Calu3 (cell line): ENCODE results near the gene NPHP3. TPM values are rescaled to one million over a fixed set of nuclear protein-coding genes. Genes with fewer than 3 reads are reported as not detected.

Experiments
- BruUV-seq: library from RNA; stranded (reverse); fragments of 400-500 nt; replicated peaks from 2 replicates; lab custom pipeline; 2021; lab: Mats Ljungman, UMichigan
- CTCF ChIA-PET: fragments of 300-600 bp; sonication (Branson Sonifier 250); formaldehyde crosslinking; loops from one replicate; lab custom pipeline; 2022; ENCODE audit warnings: antibody characterized with exemption; lab: Charles Lee
- DNase-seq: peaks from one replicate; pipeline ENCODE4 v3.0.0; 2022
- H3K27ac Mint-ChIP-seq: one replicate; pipeline ENCODE4 v1.8.0; 2022; ENCODE audit warnings: mixed read lengths; ENCODE audit not compliant: unreplicated experiment
- H3K27me3 Mint-ChIP-seq: one replicate; pipeline ENCODE4 v1.8.0; 2022; ENCODE audit warnings: mixed read lengths; ENCODE audit not compliant: unreplicated experiment
- H3K36me3 Mint-ChIP-seq: one replicate; pipeline ENCODE4 v1.8.0; 2022; ENCODE audit warnings: mild to moderate bottlenecking, moderate library complexity, mixed read lengths; ENCODE audit not compliant: insufficient read depth, unreplicated experiment
- H3K4me1 Mint-ChIP-seq: one replicate; pipeline ENCODE4 v1.8.0; 2022; ENCODE audit warnings: mild to moderate bottlenecking, low read depth, mixed read lengths; ENCODE audit not compliant: unreplicated experiment
- H3K4me3 Mint-ChIP-seq: one replicate; pipeline ENCODE4 v1.8.0; 2022; ENCODE audit warnings: mild to moderate bottlenecking, low read depth, moderate library complexity, mixed read lengths; ENCODE audit not compliant: unreplicated experiment
- H3K9me3 Mint-ChIP-seq: one replicate; pipeline ENCODE4 v1.8.0; 2022; ENCODE audit warnings: low read depth, mixed read lengths; ENCODE audit not compliant: unreplicated experiment
- CTCF ChIP-seq: fragments of 200-600 bp; IDR thresholded peaks from one replicate; pipeline ENCODE4 v1.8.0; 2022; ENCODE audit warnings: antibody characterized with exemption; ENCODE audit not compliant: unreplicated experiment
- intact Hi-C: fragments of 100-400 bp; cut with micrococcal nuclease; formaldehyde crosslinking; loops from one replicate; pipeline ENCODE4 v1.10.0; 2022; ENCODE audit not compliant: unreplicated experiment
- total RNA-seq: library from RNA; stranded (reverse); gene quantifications from 2 replicates; pipeline ENCODE4 v1.2.3, GENCODE V29; 2022

Gene NPHP3
- total RNA-seq, 1 experiment from 2014 or later: 40.3 TPM

GRCh38 chr3:132660811-132661070, 61.5 kb downstream of the NPHP3 start:
- H3K27me3 Mint-ChIP-seq: no peaks in the 10 kb centered on the region
- no peak for TF ChIP-seq CTCF
- intact Hi-C loops: no loop called here
- no peaks in the 10 kb centered on the region for H3K9me3 Mint-ChIP-seq
- peak overlapping the region; percentile 97 for H3K4me3 Mint-ChIP-seq
- no peak for DNase-seq
- H3K4me1 Mint-ChIP-seq: peaks cover 36% of the 10 kb centered on the region
- CTCF ChIA-PET: interaction anchor here (0.7 to 1.5 kb wide), 4 partner anchors 17 to 111 kb away, joined by 3 read pairs; no protein-coding TSS in a partner anchor
- BruUV-seq: no TSS peak
- H3K27ac Mint-ChIP-seq: peak overlapping the region; percentile 89
- peaks cover 27% of the 10 kb centered on the region for H3K36me3 Mint-ChIP-seq

GRCh38 chr3:132660052-132660810, 62.0 kb downstream of the NPHP3 start, which contains the start of gene UBA5:
TSS of gene UBA5 (plus strand) at chr3:132660329. CDS start at chr3:132660538, 209 bp downstream.
- Mint-ChIP-seq H3K36me3 (peaks cover 27% of the 10 kb centered on the region), H3K4me1 (peaks cover 36% of the 10 kb centered on the region), H3K27ac (peak within 1 kb of the TSS; percentile 89), H3K9me3 (no peaks in the 10 kb centered on the region), H3K4me3 (peak within 1 kb of the TSS; percentile 97), H3K27me3 (no peaks in the 10 kb centered on the region)
- CTCF ChIA-PET: interaction anchor here (0.5 to 1.5 kb wide), 8 partner anchors 11 to 234 kb away, joined by 3 to 5 read pairs (median 3); no protein-coding TSS in a partner anchor
- peak; percentile 78 for DNase-seq
- no peak for TF ChIP-seq CTCF
- intact Hi-C loops: no loop called here
- no TSS peak for BruUV-seq

GRCh38 chr3:132659365-132660051, 62.7 kb downstream of the NPHP3 start, which contains the start of gene ACAD11:
TSS of gene ACAD11 (minus strand) at chr3:132659809. CDS start at chr3:132659751, 58 bp downstream.
- Mint-ChIP-seq H3K27ac (peak within 1 kb of the TSS; percentile 89), H3K4me3 (peak within 1 kb of the TSS; percentile 97), H3K27me3 (no peaks in the 10 kb centered on the region), H3K9me3 (no peaks in the 10 kb centered on the region), H3K4me1 (peaks cover 31% of the 10 kb centered on the region), H3K36me3 (peaks cover 27% of the 10 kb centered on the region)
- TSS peak; percentile 50 for BruUV-seq
- CTCF ChIA-PET: interaction anchor here (0.7 to 2.0 kb wide), 10 partner anchors 11 to 919 kb away, joined by 3 to 8 read pairs (median 3); partner anchors contain the start of gene ACKR4
- intact Hi-C loops: loop anchor here (10.0 kb wide), 1 partner anchor 405 kb away; no protein-coding TSS in a partner anchor
- peak; percentile 78 for DNase-seq
- peak; percentile 74 for TF ChIP-seq CTCF

- H3K27me3 Mint-ChIP-seq: no peaks in the 10 kb centered on the region
- no peak for TF ChIP-seq CTCF
- peaks cover 25% of the 10 kb centered on the region for H3K4me1 Mint-ChIP-seq
- no peak for DNase-seq
- H3K27ac Mint-ChIP-seq: peak overlapping the region; percentile 89
- intact Hi-C loops: loop anchor here (10.0 kb wide), 1 partner anchor 404 kb away; no protein-coding TSS in a partner anchor
- CTCF ChIA-PET: interaction anchor here (0.7 to 2.0 kb wide), 8 partner anchors 12 to 919 kb away, joined by 3 to 8 read pairs (median 4); partner anchors contain the start of gene ACKR4
- H3K36me3 Mint-ChIP-seq: peaks cover 27% of the 10 kb centered on the region
- BruUV-seq: no TSS peak
- peak overlapping the region; percentile 97 for H3K4me3 Mint-ChIP-seq
- no peaks in the 10 kb centered on the region for H3K9me3 Mint-ChIP-seq
These were observed 63.2 kb downstream of the NPHP3 start for GRCh38 chr3:132659000-132659364.
